ENCODE measurements around the gene LAS1L. TPM values are rescaled to one million over a fixed set of nuclear protein-coding genes. Genes with fewer than 3 reads are reported as not detected.
"Not testable (repeated sequence)": the region's sequence is repeated elsewhere in the genome, so short reads cannot be mapped to it uniquely, and the experiment has no call there.

Gene LAS1L
- total RNA-seq, 1 donor from 2014 or later = 45.1 TPM

GRCh38 chrX:65576160-65576559, 41.6 kb upstream of the LAS1L start:
- Mint-ChIP-seq H3K27me3 (ENCODE audit: unreplicated experiment) (no peaks in the 10 kb centered on the region), H3K4me3 (ENCODE audit: unreplicated experiment) (no peak overlapping the region), H3K9me3 (ENCODE audit: unreplicated experiment) (no peaks in the 10 kb centered on the region), H3K36me3 (ENCODE audit: unreplicated experiment) (no peaks in the 10 kb centered on the region), H3K27ac (ENCODE audit: unreplicated experiment) (no peak overlapping the region), H3K4me1 (ENCODE audit: low read depth, unreplicated experiment) (no peaks in the 10 kb centered on the region)
- no peak for DNase-seq
- TF ChIP-seq, protein P1, sequence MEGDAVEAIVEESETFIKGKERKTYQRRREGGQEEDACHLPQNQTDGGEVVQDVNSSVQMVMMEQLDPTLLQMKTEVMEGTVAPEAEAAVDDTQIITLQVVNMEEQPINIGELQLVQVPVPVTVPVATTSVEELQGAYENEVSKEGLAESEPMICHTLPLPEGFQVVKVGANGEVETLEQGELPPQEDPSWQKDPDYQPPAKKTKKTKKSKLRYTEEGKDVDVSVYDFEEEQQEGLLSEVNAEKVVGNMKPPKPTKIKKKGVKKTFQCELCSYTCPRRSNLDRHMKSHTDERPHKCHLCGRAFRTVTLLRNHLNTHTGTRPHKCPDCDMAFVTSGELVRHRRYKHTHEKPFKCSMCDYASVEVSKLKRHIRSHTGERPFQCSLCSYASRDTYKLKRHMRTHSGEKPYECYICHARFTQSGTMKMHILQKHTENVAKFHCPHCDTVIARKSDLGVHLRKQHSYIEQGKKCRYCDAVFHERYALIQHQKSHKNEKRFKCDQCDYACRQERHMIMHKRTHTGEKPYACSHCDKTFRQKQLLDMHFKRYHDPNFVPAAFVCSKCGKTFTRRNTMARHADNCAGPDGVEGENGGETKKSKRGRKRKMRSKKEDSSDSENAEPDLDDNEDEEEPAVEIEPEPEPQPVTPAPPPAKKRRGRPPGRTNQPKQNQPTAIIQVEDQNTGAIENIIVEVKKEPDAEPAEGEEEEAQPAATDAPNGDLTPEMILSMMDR (IDR thresholded peaks at IDR 0.05; ENCODE audit: partially characterized antibody, unreplicated experiment) = no peak

GRCh38 chrX:65575022-65575421, 40.4 kb upstream of the LAS1L start:
- Mint-ChIP-seq H3K27me3 (ENCODE audit: unreplicated experiment) (no peaks in the 10 kb centered on the region), H3K9me3 (ENCODE audit: unreplicated experiment) (no peaks in the 10 kb centered on the region), H3K4me3 (ENCODE audit: unreplicated experiment) (no peak overlapping the region), H3K4me1 (ENCODE audit: low read depth, unreplicated experiment) (no peaks in the 10 kb centered on the region), H3K27ac (ENCODE audit: unreplicated experiment) (no peak overlapping the region), H3K36me3 (ENCODE audit: unreplicated experiment) (no peaks in the 10 kb centered on the region)
- TF ChIP-seq, protein P1 (IDR thresholded peaks at IDR 0.05; ENCODE audit: partially characterized antibody, unreplicated experiment) = no peak
- DNase-seq = no peak

GRCh38 chrX:65574356-65574755, 39.8 kb upstream of the LAS1L start:
- no peak overlapping the region for H3K27ac Mint-ChIP-seq (ENCODE audit: unreplicated experiment)
- no peak overlapping the region for H3K4me3 Mint-ChIP-seq (ENCODE audit: unreplicated experiment)
- H3K36me3 Mint-ChIP-seq (ENCODE audit: unreplicated experiment) = no peaks in the 10 kb centered on the region
- no peak for DNase-seq
- no peaks in the 10 kb centered on the region for H3K9me3 Mint-ChIP-seq (ENCODE audit: unreplicated experiment)
- H3K27me3 Mint-ChIP-seq (ENCODE audit: unreplicated experiment) = peaks cover 2% of the 10 kb centered on the region
- H3K4me1 Mint-ChIP-seq (ENCODE audit: low read depth, unreplicated experiment) = no peaks in the 10 kb centered on the region
- TF ChIP-seq, protein P1 (IDR thresholded peaks at IDR 0.05; ENCODE audit: partially characterized antibody, unreplicated experiment) = no peak

GRCh38 chrX:65572971-65573370, 38.4 kb upstream of the LAS1L start:
- TF ChIP-seq, protein P1 (IDR thresholded peaks at IDR 0.05; ENCODE audit: partially characterized antibody, unreplicated experiment) = no peak
- Mint-ChIP-seq H3K9me3 (ENCODE audit: unreplicated experiment) (no peaks in the 10 kb centered on the region), H3K27me3 (ENCODE audit: unreplicated experiment) (peaks cover 2% of the 10 kb centered on the region), H3K4me3 (ENCODE audit: unreplicated experiment) (no peak overlapping the region), H3K36me3 (ENCODE audit: unreplicated experiment) (no peaks in the 10 kb centered on the region), H3K4me1 (ENCODE audit: low read depth, unreplicated experiment) (no peaks in the 10 kb centered on the region), H3K27ac (ENCODE audit: unreplicated experiment) (no peak overlapping the region)
- no peak for DNase-seq

DNA sequence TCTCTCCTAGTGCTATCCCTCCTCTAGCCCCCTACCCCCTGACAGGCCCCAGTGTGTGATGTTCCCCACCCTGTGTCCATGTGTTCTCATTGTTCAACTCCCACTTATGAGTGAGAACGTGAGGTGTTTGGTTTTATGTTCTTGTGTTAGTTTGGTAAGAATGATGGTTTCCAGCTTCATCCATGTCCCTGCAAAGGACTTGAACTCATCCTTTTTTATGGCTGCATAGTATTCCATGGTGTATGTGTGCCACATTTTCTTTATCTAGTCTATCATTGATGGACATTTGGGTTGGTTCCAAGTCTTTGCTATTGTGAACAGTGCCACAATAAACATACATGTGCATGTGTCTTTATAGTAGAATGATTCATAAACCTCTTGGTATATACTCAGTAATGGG, 28.3 kb upstream of the LAS1L start:
- H3K36me3 Mint-ChIP-seq (ENCODE audit: unreplicated experiment); H3K9me3 Mint-ChIP-seq (ENCODE audit: unreplicated experiment); DNase-seq; H3K4me3 Mint-ChIP-seq (ENCODE audit: unreplicated experiment); H3K27me3 Mint-ChIP-seq (ENCODE audit: unreplicated experiment); H3K27ac Mint-ChIP-seq (ENCODE audit: unreplicated experiment); H3K4me1 Mint-ChIP-seq (ENCODE audit: low read depth, unreplicated experiment): not testable (repeated sequence)

Measured in glutamatergic neuron (in vitro differentiated cells).